GM19023 (cell line): Measurements from ENCODE around the gene GOLM1.
"Not testable (repeated sequence)": the region's sequence is repeated elsewhere in the genome, so short reads cannot be mapped to it uniquely, and the experiment has no call there.

Experiments
- ATAC-seq: cut with Tn5 transposase; IDR thresholded peaks from one replicate; pipeline ENCODE4 v1.9.1; 2021; ENCODE audit warnings: mild to moderate bottlenecking, moderate library complexity; ENCODE audit not compliant: unreplicated experiment

Gene GOLM1

GRCh38 chr9:86048018-86048742 is 51.2 kb downstream of the GOLM1 start:
- ATAC-seq, result not testable (repeated sequence)

- no peak for ATAC-seq
These were observed 52.0 kb downstream of the GOLM1 start for GRCh38 chr9:86047361-86047760.

- no peak for ATAC-seq
These were observed 52.4 kb downstream of the GOLM1 start for GRCh38 chr9:86046930-86047341.

- ATAC-seq, result no peak
These were observed 53.2 kb downstream of the GOLM1 start for GRCh38 chr9:86046071-86046636.

- no peak for ATAC-seq
These were observed 53.7 kb downstream of the GOLM1 start for GRCh38 chr9:86045654-86046053.

GRCh38 chr9:86043999-86044398 is 55.4 kb downstream of the GOLM1 start:
- ATAC-seq, result no peak

GRCh38 chr9:86043586-86043985 is 55.8 kb downstream of the GOLM1 start:
- no peak for ATAC-seq

- no peak for ATAC-seq
These were observed 57.0 kb downstream of the GOLM1 start for GRCh38 chr9:86042199-86042978.

GRCh38 chr9:86041311-86041741 is 58.0 kb downstream of the GOLM1 start:
- ATAC-seq, result no peak

- no peak for ATAC-seq
These were observed 58.5 kb downstream of the GOLM1 start for GRCh38 chr9:86040861-86041155.

GRCh38 chr9:86039991-86040860 is 59.1 kb downstream of the GOLM1 start:
- ATAC-seq, result no peak

- no peak for ATAC-seq
These were observed 62.8 kb downstream of the GOLM1 start for GRCh38 chr9:86036555-86036954.

- ATAC-seq, result no peak
These were observed 63.4 kb downstream of the GOLM1 start for GRCh38 chr9:86035827-86036440.

- no peak for ATAC-seq
These were observed 64.3 kb downstream of the GOLM1 start for GRCh38 chr9:86034863-86035734.

GRCh38 chr9:86027767-86028166 is 71.6 kb downstream of the GOLM1 start:
- no peak for ATAC-seq

- no peak for ATAC-seq
These were observed 76.6 kb downstream of the GOLM1 start for GRCh38 chr9:86022687-86023266.

- no peak for ATAC-seq
These were observed 78.2 kb downstream of the GOLM1 start for GRCh38 chr9:86021166-86021565.

GRCh38 chr9:86020731-86021130 is 78.6 kb downstream of the GOLM1 start:
- ATAC-seq, result no peak

- ATAC-seq, result no peak
These were observed 90.2 kb downstream of the GOLM1 start for GRCh38 chr9:86009133-86009532.
